Spleen (tissue), 11 donors: ENCODE data around the gene DUS2. TPM values are rescaled to one million over a fixed set of nuclear protein-coding genes. Genes with fewer than 3 reads are reported as not detected.

Source experiments
- DNase-seq: peaks from one replicate; pipeline ENCODE4 v3.0.0-alpha.2; 2020
- H3K27ac ChIP-seq, 8 donors: fragments of 200-600 bp; sonication (generic) in 7 of 8; 1 replicate in 4 of 8; 2 replicates in 4 of 8; pipeline versions ENCODE4 v1.5.0 to v1.8.0; 2016 to 2021; ENCODE audit warnings: inconsistent platforms in 4 of 8, mild to moderate bottlenecking in 4 of 8, moderate library complexity in 1 of 8
- H3K27me3 ChIP-seq, 7 donors: fragments of 200-600 bp; sonication (generic) in 6 of 7; replicated peaks in 1 of 7; 1 replicate in 4 of 7; 2 replicates in 3 of 7; pipeline versions ENCODE4 v1.5.0 to v1.8.0; 2016 to 2021; ENCODE audit warnings: inconsistent platforms in 3 of 7, mild to moderate bottlenecking in 1 of 7
- H3K36me3 ChIP-seq, 6 donors: fragments of 200-600 bp; sonication (generic) in 5 of 6; 1 replicate in 4 of 6; 2 replicates in 2 of 6; pipeline versions ENCODE4 v1.5.0 to v1.8.0; 2016 to 2021; ENCODE audit warnings: inconsistent platforms in 2 of 6
- H3K4me1 ChIP-seq, 6 donors: fragments of 200-600 bp; sonication (generic) in 5 of 6; 1 replicate in 3 of 6; 2 replicates in 3 of 6; pipeline versions ENCODE4 v1.5.0 to v1.8.0; 2016 to 2021; ENCODE audit warnings: inconsistent platforms in 3 of 6
- H3K4me3 ChIP-seq, 8 donors: fragments of 200-600 bp; sonication (generic) in 7 of 8; 1 replicate in 4 of 8; 2 replicates in 4 of 8; pipeline versions ENCODE4 v1.5.0 to v1.8.0; 2016 to 2021; ENCODE audit warnings: inconsistent platforms in 4 of 8, mild to moderate bottlenecking in 4 of 8, moderate library complexity in 2 of 8
- H3K9me3 ChIP-seq, 8 donors: fragments of 200-600 bp; sonication (generic) in 7 of 8; 1 replicate in 4 of 8; 2 replicates in 4 of 8; pipeline versions ENCODE4 v1.5.0 to v1.8.0; 2016 to 2021; ENCODE audit warnings: inconsistent platforms in 4 of 8
- CTCF ChIP-seq, 11 experiments: fragments of 200-600 bp in 7 of 11; fragments of 450-650 bp in 4 of 11; sonication (generic) in 4 of 11; IDR thresholded peaks in 8 of 11; conservative IDR thresholded peaks in 3 of 11; 1 replicate in 7 of 11; 2 replicates in 4 of 11; pipeline versions ENCODE4 v1.4.0 to v1.8.0; 2016 to 2021; ENCODE audit warnings: antibody characterized with exemption in 11 of 11, inconsistent platforms in 4 of 11, mild to moderate bottlenecking in 1 of 11
- POLR2A ChIP-seq, 3 donors: fragments of 450-650 bp; IDR thresholded peaks; one replicate each; pipeline ENCODE4 v1.5.1; 2017; ENCODE audit warnings: antibody characterized with exemption in 3 of 3, mild to moderate bottlenecking in 1 of 3
- POLR2AphosphoS5 ChIP-seq, 3 donors: sonication (generic); formaldehyde crosslinking; IDR thresholded peaks; one replicate each; pipeline ENCODE4 v1.5.1; 2017; ENCODE audit warnings: antibody characterized with exemption in 3 of 3
- WGBS, 5 donors: extraction: QIAGEN DNeasy Blood & Tissue Kit in 3 of 5; methylation state at CpG; one replicate each; pipeline versions ENCODE4 v1.1.5 to v1.1.7; 2013 to 2018; 5-methylcytosine and 5-hydroxymethylcytosine counted together
- intact Hi-C: fragments of 100-400 bp; cut with DNase I; formaldehyde crosslinking; loops from one replicate; pipeline ENCODE4 v1.15.0; 2023; ENCODE audit warnings: low total_unique reads
- polyA plus RNA-seq, 3 donors: library from polyadenylated mRNA; stranded (reverse); fragments of 200-250 nt; gene quantifications; one replicate each; pipeline ENCODE4 v1.2.1, GENCODE V29; 2013
- total RNA-seq, 7 donors: library from RNA; depleted of rRNA in 3 of 7; stranded (reverse); fragments of >200 nt in 3 of 7; fragmentation: NEBNext Ultra II Directional in 4 of 7; extraction: Animal tissue kit (Norgen Biotek cat#: 25700) in 4 of 7; gene quantifications; one replicate each; pipeline versions ENCODE4 v1.1.0 to v1.2.1, GENCODE V29; 2016 to 2021
- donor health status: healthy with polysubstance abuse.
- donor health status: DM: no; HTN: no; CAD: no; lungs with moderate emphysema.
- donor health status: DM: no; HTN: no; CAD: no.
- donor health status: Bipolar disorder and iron deficiency.
- donor health status: healthy.
- donor health status: DM: no; HTN: no; CAD: no.
- donor health status: DM: yes; HTN: yes; CAD: no.

Gene DUS2
- total and polyA plus RNA-seq, 10 donors, result 17.4 to 31.7 (median 27.1) TPM

DNA sequence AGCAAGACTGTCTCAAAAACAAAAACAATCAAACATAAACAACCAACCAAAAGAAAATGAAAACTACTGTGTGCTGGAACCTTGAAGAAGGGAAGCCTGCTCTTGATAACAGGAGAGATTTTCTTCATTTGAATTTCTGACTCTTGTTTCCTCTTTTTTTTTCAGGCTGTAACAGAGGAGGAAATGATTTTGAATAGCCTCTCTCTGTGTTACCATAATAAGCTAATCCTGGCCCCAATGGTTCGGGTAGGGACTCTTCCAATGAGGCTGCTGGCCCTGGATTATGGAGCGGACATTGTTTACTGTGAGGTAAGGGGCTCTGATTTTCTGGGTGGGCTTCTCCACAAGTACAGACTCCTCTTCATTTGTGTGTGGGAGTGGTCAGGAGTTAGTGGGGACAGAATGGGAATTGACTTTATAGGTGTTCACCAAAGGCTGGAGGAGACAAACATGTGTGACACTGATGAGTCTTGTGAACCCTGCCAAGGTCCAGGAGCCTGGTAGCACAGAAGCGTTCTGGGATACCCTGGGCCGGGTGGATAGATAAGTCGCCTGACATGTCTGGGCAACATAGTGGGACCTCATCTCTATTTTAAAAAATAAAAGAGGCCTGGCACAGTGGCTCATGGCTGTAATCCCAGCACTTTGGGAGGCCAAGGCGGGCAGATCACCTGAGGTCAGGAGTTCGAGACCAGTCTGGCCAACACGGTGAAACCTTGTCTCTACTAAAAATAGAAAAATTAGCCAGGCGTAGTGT, 14.9 kb downstream of the DUS2 start:
- H3K4me3 ChIP-seq, result peak overlapping the region in 6 of 8 donors; percentile 19 to 63 (median 30)
- no peaks in the 10 kb centered on the region for H3K27me3 ChIP-seq
- peaks cover 15 to 70% (median 63%) of the 10 kb centered on the region in 6 donors for H3K4me1 ChIP-seq
- TF ChIP-seq POLR2A (IDR thresholded peaks at IDR 0.05) (no peak), CTCF (IDR thresholded peaks at IDR 0.05 in 8 of 11, conservative IDR thresholded peaks at IDR 0.05 in 3 of 11) (peak in 1 of 11 experiments; percentile 5)
- peak; percentile 67 for DNase-seq
- 63 to 71% (median 65%) methylated on average over 9 of the region's 9 CpGs for WGBS, 5 donors
- peak overlapping the region; percentile 53 to 90 (median 84) for H3K27ac ChIP-seq
- H3K36me3 ChIP-seq, result peaks cover 0 to 36% (median 0%) of the 10 kb centered on the region in 6 donors
- intact Hi-C loops, result no loop called here
- no peaks in the 10 kb centered on the region for H3K9me3 ChIP-seq

GRCh38 chr16:68040506-68041288, 17.6 kb downstream of the DUS2 start:
- H3K27ac ChIP-seq, result peak overlapping the region in 7 of 8 donors; percentile 72 to 90 (median 87)
- H3K27me3 ChIP-seq, result no peaks in the 10 kb centered on the region
- H3K9me3 ChIP-seq, result no peaks in the 10 kb centered on the region
- H3K36me3 ChIP-seq, result peaks cover 0 to 59% (median 0%) of the 10 kb centered on the region in 6 donors
- TF ChIP-seq CTCF (IDR thresholded peaks at IDR 0.05 in 8 of 11, conservative IDR thresholded peaks at IDR 0.05 in 3 of 11) (peak; percentile 62 to 93 (median 89)), POLR2AphosphoS5 (IDR thresholded peaks at IDR 0.05) (peak; percentile 30 to 67 (median 63)), POLR2A (IDR thresholded peaks at IDR 0.05) (no peak)
- 59 to 69% (median 63%) methylated on average over 12 to 14 of the region's 14 CpGs for WGBS, 5 donors
- H3K4me1 ChIP-seq, result peaks cover 15 to 97% (median 63%) of the 10 kb centered on the region in 6 donors
- intact Hi-C loops, result loop anchor here (5.0 kb wide), 1 partner anchor 48 kb away; no protein-coding TSS in a partner anchor
- peak overlapping the region in 1 of 8 donors; percentile 63 for H3K4me3 ChIP-seq
- peak; percentile 97 for DNase-seq

GRCh38 chr16:68041783-68042182, 18.7 kb downstream of the DUS2 start:
- H3K4me1 ChIP-seq, result peaks cover 15 to 88% (median 59%) of the 10 kb centered on the region in 6 donors
- WGBS, 5 donors, result 49 to 85% (median 60%) methylated on average over 2 of the region's 2 CpGs
- intact Hi-C loops, result loop anchor here (5.0 kb wide), 1 partner anchor 49 kb away; no protein-coding TSS in a partner anchor
- no peak for DNase-seq
- peak overlapping the region in 1 of 8 donors; percentile 63 for H3K4me3 ChIP-seq
- H3K27ac ChIP-seq, result peak overlapping the region in 7 of 8 donors; percentile 72 to 90 (median 87)
- H3K9me3 ChIP-seq, result no peaks in the 10 kb centered on the region
- no peaks in the 10 kb centered on the region for H3K27me3 ChIP-seq
- peaks cover 0 to 70% (median 3%) of the 10 kb centered on the region in 6 donors for H3K36me3 ChIP-seq
- TF ChIP-seq POLR2AphosphoS5 (IDR thresholded peaks at IDR 0.05) (no peak), CTCF (IDR thresholded peaks at IDR 0.05 in 8 of 11, conservative IDR thresholded peaks at IDR 0.05 in 3 of 11) (no peak), POLR2A (IDR thresholded peaks at IDR 0.05) (no peak)
